ENCODE measurements around the gene COL6A2. TPM values are rescaled to one million over a fixed set of nuclear protein-coding genes. Genes with fewer than 3 reads are reported as not detected.
A peak's percentile ranks its signal among the peaks of the same experiment; 100 is the strongest.

The COL6A2 gene
- total RNA-seq, 1 experiment from 2014 or later = 111 TPM

DNA sequence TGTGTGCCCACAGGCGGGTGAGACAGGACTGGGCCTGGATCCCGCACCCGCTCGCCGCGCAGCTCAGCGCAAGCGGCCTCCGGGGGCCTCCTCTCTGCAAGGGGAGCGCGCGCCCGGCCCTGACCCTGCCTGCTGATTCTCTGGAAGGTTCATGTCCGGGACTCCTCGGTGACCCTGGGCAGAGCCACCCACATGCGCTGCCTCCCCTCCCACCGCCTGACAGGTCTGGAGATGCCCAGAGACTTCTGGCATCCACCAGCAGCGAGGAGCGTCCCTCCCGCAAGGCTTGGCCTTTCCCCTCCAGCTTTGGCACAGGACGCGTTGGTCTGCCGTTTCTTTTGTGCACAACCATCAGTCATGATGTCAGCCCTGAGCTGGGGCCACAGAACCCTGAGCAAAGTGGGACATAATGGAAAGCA, 42.0 kb upstream of the COL6A2 start:
- peaks cover 8% of the 10 kb centered on the region for H3K27me3 Mint-ChIP-seq (ENCODE audit: low read depth)
- TF ChIP-seq, protein P1, sequence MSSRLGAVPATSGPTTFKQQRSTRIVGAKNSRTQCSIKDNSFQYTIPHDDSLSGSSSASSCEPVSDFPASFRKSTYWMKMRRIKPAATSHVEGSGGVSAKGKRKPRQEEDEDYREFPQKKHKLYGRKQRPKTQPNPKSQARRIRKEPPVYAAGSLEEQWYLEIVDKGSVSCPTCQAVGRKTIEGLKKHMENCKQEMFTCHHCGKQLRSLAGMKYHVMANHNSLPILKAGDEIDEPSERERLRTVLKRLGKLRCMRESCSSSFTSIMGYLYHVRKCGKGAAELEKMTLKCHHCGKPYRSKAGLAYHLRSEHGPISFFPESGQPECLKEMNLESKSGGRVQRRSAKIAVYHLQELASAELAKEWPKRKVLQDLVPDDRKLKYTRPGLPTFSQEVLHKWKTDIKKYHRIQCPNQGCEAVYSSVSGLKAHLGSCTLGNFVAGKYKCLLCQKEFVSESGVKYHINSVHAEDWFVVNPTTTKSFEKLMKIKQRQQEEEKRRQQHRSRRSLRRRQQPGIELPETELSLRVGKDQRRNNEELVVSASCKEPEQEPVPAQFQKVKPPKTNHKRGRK (CRISPR knock-in tag; IDR thresholded peaks at IDR 0.05; ENCODE audit: borderline replicate concordance) = no peak
- TF ChIP-seq ZNF423 (CRISPR knock-in tag; IDR thresholded peaks at IDR 0.05) = no peak
- no peak for TF ChIP-seq CREM (CRISPR knock-in tag; IDR thresholded peaks at IDR 0.05)
- TF ChIP-seq E2F4 (CRISPR knock-in tag; IDR thresholded peaks at IDR 0.05; ENCODE audit: borderline replicate concordance, low read depth) = no peak
- TF ChIP-seq ZBTB21 (CRISPR knock-in tag; IDR thresholded peaks at IDR 0.05; ENCODE audit: borderline replicate concordance) = no peak
- no peak for TF ChIP-seq SOX15 (CRISPR knock-in tag; IDR thresholded peaks at IDR 0.05)
- TF ChIP-seq, protein P2, sequence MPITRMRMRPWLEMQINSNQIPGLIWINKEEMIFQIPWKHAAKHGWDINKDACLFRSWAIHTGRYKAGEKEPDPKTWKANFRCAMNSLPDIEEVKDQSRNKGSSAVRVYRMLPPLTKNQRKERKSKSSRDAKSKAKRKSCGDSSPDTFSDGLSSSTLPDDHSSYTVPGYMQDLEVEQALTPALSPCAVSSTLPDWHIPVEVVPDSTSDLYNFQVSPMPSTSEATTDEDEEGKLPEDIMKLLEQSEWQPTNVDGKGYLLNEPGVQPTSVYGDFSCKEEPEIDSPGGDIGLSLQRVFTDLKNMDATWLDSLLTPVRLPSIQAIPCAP (CRISPR knock-in tag; IDR thresholded peaks at IDR 0.05) = no peak
- no peak for TF ChIP-seq ESRRA (CRISPR knock-in tag; IDR thresholded peaks at IDR 0.05; ENCODE audit: borderline replicate concordance)
- no peak for TF ChIP-seq MAX (CRISPR knock-in tag; IDR thresholded peaks at IDR 0.05)
- no peak for TF ChIP-seq NFATC4 (CRISPR knock-in tag; IDR thresholded peaks at IDR 0.05)
- TF ChIP-seq IRF2 (CRISPR knock-in tag; IDR thresholded peaks at IDR 0.05; ENCODE audit: borderline replicate concordance, low read depth) = no peak
- no peak for TF ChIP-seq ZNF317 (CRISPR knock-in tag; IDR thresholded peaks at IDR 0.05; ENCODE audit: borderline replicate concordance, low read depth)
- TF ChIP-seq JUN (CRISPR knock-in tag; IDR thresholded peaks at IDR 0.05) = no peak
- ChIA-PET POLR2A (no interaction called here), CTCF (interaction anchor here (0.8 to 1.7 kb wide), 2 partner anchors 11 to 97 kb away, joined by 3 to 5 read pairs; no protein-coding TSS in a partner anchor)
- H3K9me3 Mint-ChIP-seq = peaks cover 30% of the 10 kb centered on the region
- H3K4me1 Mint-ChIP-seq = peaks cover 9% of the 10 kb centered on the region
- no peak overlapping the region; the same call in 1 of the 2 replicates for H3K27ac Mint-ChIP-seq
- ATAC-seq (no peak), DNase-seq (ENCODE audit: low spot score) (no peak)
- H3K36me3 Mint-ChIP-seq = peaks cover 18% of the 10 kb centered on the region
- no peak overlapping the region for H3K4me3 Mint-ChIP-seq

GRCh38 chr21:46056450-46056903, 41.4 kb upstream of the COL6A2 start:
- CTCF ChIA-PET = interaction anchor here (0.8 to 1.7 kb wide), 3 partner anchors 10 to 96 kb away, joined by 3 to 5 read pairs (median 4); no protein-coding TSS in a partner anchor
- POLR2A ChIA-PET = interaction anchor here (0.7 kb wide), 1 partner anchor 26 kb away, joined by 5 read pairs; no protein-coding TSS in a partner anchor
- peaks cover 24% of the 10 kb centered on the region for H3K36me3 Mint-ChIP-seq
- no peak for DNase-seq (ENCODE audit: low spot score)
- H3K4me1 Mint-ChIP-seq = peaks cover 6% of the 10 kb centered on the region
- peaks cover 11% of the 10 kb centered on the region for H3K27me3 Mint-ChIP-seq (ENCODE audit: low read depth)
- peaks cover 36% of the 10 kb centered on the region for H3K9me3 Mint-ChIP-seq
- H3K27ac Mint-ChIP-seq = no peak overlapping the region
- H3K4me3 Mint-ChIP-seq = no peak overlapping the region
- peak; percentile 35 for ATAC-seq
- TF ChIP-seq ESRRA (CRISPR knock-in tag; IDR thresholded peaks at IDR 0.05; ENCODE audit: borderline replicate concordance) = no peak
- TF ChIP-seq, protein P3, sequence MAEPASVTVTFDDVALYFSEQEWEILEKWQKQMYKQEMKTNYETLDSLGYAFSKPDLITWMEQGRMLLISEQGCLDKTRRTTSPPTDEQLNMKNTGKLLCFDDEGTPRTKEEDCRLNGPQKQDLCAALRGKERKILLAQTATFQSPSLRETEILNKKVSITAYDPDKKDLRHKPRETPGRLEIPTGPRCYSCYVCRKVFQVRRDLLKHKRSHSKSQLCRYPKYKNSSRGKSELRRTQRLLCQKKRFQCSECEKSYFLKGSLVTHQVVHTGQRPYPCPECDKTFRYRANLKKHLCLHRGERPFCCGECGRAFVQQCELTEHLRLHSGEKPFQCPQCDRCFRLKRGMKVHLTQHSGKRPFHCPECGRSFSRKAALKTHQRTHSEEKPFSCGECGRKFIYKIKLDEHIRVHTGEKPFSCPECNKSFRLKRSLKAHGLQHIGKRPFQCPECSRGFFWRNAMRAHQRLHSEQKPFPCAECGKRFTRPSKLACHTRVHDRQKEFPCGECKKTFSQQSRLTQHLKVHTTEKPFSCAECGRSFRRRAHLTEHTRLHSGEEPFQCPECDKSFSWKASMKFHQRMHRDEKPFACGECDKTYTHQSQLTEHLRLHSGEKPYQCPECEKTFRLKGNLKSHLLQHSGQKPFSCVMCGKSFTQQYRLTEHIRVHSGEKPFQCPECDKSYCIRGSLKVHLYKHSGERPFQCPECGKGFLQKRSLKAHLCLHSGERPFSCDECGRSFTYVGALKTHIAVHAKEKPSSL (CRISPR knock-in tag; conservative IDR thresholded peaks at IDR 0.05) = no peak
- TF ChIP-seq, protein P4, sequence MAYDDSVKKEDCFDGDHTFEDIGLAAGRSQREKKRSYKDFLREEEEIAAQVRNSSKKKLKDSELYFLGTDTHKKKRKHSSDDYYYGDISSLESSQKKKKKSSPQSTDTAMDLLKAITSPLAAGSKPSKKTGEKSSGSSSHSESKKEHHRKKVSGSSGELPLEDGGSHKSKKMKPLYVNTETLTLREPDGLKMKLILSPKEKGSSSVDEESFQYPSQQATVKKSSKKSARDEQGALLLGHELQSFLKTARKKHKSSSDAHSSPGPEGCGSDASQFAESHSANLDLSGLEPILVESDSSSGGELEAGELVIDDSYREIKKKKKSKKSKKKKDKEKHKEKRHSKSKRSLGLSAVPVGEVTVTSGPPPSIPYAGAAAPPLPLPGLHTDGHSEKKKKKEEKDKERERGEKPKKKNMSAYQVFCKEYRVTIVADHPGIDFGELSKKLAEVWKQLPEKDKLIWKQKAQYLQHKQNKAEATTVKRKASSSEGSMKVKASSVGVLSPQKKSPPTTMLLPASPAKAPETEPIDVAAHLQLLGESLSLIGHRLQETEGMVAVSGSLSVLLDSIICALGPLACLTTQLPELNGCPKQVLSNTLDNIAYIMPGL (CRISPR knock-in tag; IDR thresholded peaks at IDR 0.05) = no peak
- no peak for TF ChIP-seq TP53 (CRISPR knock-in tag; IDR thresholded peaks at IDR 0.05)
- TF ChIP-seq MAX (CRISPR knock-in tag; IDR thresholded peaks at IDR 0.05) = no peak
- no peak for TF ChIP-seq ARID4B (CRISPR knock-in tag; IDR thresholded peaks at IDR 0.05; ENCODE audit: borderline replicate concordance)
- TF ChIP-seq, protein P1 (CRISPR knock-in tag; IDR thresholded peaks at IDR 0.05; ENCODE audit: borderline replicate concordance) = no peak
- TF ChIP-seq EMX1 (CRISPR knock-in tag; IDR thresholded peaks at IDR 0.05) = no peak
